Keratinocyte (primary cell): ENCODE results near the gene CEP164.

Experiments
- EZH2 ChIP-seq: IDR thresholded peaks from one replicate; pipeline ENCODE4 v1.6.1; 2012; ENCODE audit warnings: inconsistent platforms, mild to moderate bottlenecking, low read length, moderate library complexity
- TF ChIP-seq, protein P1 (sequence below), 3 experiments: IDR thresholded peaks in 1 of 3; conservative IDR thresholded peaks in 1 of 3; optimal IDR thresholded peaks in 1 of 3; 2 replicates in 2 of 3; 3 replicates in 1 of 3; pipeline versions ENCODE3 to v1.5.1; 2011; ENCODE audit warnings: low read length in 3 of 3, mild to moderate bottlenecking in 3 of 3, moderate library complexity in 2 of 3, control low read depth in 1 of 3, inconsistent platforms in 1 of 3; ENCODE audit not compliant: insufficient read depth in 2 of 3; ENCODE audit errors: extremely low read depth in 1 of 3

GRCh38 chr11:117411736-117412135, 84.1 kb downstream of the CEP164 start:
- TF ChIP-seq, protein P1, sequence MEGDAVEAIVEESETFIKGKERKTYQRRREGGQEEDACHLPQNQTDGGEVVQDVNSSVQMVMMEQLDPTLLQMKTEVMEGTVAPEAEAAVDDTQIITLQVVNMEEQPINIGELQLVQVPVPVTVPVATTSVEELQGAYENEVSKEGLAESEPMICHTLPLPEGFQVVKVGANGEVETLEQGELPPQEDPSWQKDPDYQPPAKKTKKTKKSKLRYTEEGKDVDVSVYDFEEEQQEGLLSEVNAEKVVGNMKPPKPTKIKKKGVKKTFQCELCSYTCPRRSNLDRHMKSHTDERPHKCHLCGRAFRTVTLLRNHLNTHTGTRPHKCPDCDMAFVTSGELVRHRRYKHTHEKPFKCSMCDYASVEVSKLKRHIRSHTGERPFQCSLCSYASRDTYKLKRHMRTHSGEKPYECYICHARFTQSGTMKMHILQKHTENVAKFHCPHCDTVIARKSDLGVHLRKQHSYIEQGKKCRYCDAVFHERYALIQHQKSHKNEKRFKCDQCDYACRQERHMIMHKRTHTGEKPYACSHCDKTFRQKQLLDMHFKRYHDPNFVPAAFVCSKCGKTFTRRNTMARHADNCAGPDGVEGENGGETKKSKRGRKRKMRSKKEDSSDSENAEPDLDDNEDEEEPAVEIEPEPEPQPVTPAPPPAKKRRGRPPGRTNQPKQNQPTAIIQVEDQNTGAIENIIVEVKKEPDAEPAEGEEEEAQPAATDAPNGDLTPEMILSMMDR (optimal IDR thresholded peaks at IDR 0.05 in 1 of 3, IDR thresholded peaks at IDR 0.05 in 1 of 3, conservative IDR thresholded peaks at IDR 0.05 in 1 of 3; ENCODE audit: extremely low read depth in 1 of 3, insufficient read depth in 2 of 3, low read length in 3 of 3) = no peak
- TF ChIP-seq EZH2 = no peak
